NCI-H1694 treated with DMSO at 0.1 percent for 48 hours (cell line): ENCODE measurements around the gene ACVRL1.
"Not testable (repeated sequence)": the region's sequence is repeated elsewhere in the genome, so short reads cannot be mapped to it uniquely, and the experiment has no call there.

ENCODE experiments used
- DNase-seq: peaks from one replicate; lab custom pipeline; 2025; lab: John Stamatoyannopoulos, UW

The ACVRL1 gene

DNA sequence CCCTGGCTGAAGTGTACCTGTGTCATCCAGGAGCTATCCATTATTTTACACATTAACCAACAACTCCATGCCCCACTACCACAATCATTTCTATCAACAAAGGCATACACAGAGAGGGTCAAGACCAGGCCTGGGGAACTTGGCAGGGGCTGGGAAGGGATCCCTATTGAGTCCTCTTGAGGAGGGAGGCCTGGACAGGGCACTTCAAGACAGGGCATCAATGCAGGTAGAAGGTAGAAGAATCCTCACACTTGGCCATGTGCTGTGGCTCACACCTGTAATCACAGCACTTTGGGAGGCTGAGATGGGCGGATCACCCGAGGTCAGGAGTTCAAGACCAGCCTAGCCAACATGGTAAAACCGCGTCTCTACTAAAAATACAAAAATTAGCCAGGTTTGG, 32.8 kb upstream of the ACVRL1 start:
- DNase-seq, result no peak

DNA sequence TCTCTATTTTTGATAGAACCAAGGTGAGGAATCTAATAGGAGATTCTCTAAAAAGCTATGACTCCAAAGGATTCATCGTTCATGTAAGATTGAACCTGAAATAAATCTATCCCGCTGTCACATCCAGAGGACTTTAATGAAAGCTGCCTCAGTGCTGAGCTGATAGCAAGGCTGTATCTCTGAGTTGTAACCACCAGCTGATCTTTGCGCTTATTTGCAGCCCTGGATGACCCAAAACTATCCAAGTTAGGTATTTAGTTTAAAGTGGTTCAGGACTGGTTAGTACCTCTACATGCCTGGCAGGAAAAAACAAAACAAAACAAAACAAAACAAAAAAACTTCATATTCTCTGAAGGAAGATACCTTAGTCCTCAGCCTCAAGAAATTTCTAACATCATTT, 28.2 kb upstream of the ACVRL1 start:
- no peak for DNase-seq

GRCh38 chr12:51883295-51883694, 24.0 kb upstream of the ACVRL1 start:
- DNase-seq, result no peak

DNA sequence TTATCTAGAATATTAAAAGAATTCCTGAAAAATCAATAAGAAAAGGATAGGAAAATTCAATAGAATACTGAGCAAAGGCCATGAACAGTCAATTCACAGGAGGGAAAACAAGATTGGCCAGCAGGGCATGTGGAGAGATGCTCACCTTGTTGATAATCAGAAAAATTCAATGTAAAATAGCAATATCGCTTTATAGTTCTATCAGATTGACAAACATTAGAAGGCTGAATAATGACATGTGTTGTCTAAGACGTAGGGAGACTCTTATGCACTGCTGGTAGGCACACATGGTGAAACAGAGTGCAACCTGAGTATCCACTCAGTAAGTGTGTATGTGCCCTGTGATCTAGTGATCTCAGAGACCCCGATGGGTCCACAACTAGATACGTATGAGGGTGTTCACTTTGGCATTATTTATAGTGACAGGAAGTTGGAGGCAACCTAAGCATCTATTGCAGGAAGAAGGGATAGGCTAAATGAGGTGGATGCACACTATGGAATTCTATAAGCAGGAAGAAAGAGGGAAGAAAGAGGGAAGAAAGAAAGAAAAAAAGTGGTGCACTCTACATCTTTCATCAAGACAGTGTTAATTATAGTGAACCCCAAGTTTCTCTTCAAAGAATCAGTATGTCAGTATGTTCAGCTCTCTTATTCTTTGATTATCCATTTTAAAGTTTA, 23.2 kb upstream of the ACVRL1 start:
- DNase-seq, result no peak

DNA sequence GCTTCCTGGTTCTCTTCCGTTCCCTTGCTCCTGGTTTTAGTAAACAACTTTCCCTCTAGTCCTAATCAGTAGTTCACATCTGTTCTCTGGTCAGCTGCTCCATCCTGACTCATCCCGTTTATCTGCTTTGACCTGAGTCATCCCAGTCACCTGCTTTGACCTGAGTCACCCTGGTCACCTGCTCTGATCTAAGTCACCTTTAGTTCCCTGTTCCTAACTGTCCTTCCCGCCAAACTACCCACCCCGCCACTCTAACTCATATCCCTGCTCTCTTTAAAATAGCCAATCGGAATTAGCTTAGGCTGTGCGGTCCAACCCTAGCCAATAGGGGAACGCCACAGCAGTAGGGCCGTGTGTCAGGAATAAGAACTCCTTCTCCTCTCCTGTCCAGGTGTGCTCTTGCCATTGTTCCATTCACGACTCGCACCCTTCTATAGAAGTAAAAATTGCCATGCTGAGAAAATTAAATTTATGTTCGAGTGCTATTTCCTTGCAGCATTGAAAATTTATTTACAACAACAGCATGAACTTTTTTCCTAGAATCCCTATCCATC, 22.6 kb upstream of the ACVRL1 start:
- DNase-seq, result no peak

DNA sequence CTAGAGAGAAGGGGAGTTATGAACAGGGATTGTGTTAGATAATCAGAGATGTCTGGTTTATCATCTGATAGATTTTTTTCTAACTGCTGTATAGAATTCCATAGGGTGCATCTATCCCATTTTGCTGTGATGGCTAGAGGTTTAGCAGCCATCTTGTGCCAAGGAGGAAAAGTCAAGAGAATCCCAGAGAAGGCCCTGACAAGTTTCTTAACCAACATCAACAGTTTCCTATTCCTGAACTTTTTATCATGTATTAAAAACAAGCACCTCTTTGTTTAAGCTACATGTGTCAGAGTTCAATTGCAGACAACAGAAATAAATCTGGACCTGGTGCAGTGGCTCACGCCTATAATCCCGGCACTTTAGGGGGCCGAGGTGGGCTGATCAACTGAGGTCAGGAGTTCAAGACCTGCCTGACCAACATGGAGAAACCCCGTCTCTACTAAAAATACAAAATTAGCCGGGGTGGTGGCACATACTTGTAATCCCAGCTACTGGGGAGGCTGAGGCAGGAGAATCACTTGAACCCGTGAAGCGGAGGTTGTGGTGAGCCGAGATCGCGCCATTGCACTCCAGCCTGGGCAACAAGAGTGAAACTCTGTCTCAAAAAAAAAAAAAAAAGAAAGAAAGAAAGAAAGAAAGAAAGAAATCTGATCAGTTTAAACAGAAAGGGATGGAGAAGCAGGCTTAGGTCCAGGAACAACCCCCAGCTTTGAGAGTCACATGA, 21.8 kb upstream of the ACVRL1 start:
- DNase-seq, result not testable (repeated sequence)

DNA sequence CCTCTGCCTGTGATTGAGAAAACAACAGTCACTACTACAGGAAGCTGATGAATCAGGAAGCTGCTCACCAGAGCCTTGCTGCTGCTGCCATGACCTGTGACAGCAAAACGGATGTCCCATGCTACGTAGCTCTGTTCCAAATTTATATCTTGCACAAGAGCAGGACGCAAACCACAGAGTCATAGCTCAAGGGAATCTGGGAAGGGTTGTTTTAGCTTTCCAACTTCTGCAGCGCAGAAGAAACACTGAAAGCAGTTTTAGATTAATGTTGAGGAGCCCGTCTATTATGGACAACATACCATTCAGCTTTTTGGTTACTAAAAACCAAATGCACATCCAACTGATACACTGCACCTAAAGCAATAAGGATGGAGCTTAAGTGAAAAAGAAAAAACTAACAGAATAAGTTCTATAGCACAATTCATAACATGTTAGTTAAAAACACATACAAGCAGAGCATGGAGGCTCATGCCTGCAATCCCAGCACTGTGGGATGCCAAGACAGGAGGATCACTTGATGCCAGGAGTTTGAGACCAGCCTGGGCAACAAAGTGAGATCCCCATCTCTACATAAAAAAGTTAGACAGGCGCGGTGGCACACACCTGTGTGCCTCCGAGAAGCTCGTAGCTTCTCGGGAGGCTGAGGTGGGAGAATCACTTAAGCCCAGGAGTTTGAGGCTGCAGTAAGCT, 21.1 kb upstream of the ACVRL1 start:
- no peak for DNase-seq

DNA sequence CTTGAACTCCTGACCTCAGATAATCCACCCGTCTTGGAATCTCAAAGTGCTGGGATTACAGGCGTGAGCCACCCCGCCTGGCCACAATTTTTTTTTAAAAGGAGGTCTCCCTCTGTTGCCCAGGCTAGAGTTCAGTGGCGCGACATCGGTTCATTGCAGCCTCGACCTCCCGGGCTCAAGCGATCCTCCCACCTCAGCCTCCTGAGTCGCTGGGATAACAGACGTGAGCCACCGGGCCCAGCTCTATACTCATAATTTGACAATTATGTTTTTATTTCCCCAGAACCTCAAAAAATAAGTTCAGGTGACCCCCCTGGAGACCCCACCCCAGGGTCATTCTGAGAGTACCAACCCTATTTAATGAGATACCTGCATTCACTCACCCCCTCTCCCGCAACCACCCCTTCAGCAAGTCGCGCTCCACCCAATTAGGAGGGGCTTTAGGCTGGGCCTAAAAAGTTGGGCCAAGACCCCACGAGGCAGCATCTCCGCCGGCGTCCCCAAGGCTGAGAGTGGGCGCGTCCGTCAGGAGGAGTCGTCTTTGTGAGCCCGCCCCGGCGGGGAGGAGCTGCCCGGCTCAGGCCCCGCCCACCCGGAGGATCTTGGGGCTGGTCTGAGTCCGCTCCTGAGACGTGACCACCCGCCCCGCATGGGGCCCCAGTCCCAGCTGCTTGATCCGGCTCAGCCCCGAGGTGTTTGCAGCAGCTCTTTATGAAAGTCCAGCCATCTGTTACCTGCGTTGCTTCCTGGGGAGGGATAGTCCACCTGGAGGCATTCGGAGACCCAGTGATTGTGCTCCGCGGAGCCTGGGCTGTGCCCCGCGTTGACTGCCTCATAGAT, 19.6 kb upstream of the ACVRL1 start, which contains the start of gene ANKRD33:
Gene ANKRD33 (plus strand): TSS at position 628 of the 840 bp plus-strand sequence. CDS start 84 bp downstream, at position 712.
- DNase-seq, result no peak

- DNase-seq, result no peak
Observed at GRCh38 chr12:51888316-51889215, 18.7 kb upstream of the ACVRL1 start.

GRCh38 chr12:51889216-51890132, 17.8 kb upstream of the ACVRL1 start:
- DNase-seq, result no peak

- DNase-seq, result no peak
Observed at GRCh38 chr12:51890133-51890464, 17.2 kb upstream of the ACVRL1 start.

DNA sequence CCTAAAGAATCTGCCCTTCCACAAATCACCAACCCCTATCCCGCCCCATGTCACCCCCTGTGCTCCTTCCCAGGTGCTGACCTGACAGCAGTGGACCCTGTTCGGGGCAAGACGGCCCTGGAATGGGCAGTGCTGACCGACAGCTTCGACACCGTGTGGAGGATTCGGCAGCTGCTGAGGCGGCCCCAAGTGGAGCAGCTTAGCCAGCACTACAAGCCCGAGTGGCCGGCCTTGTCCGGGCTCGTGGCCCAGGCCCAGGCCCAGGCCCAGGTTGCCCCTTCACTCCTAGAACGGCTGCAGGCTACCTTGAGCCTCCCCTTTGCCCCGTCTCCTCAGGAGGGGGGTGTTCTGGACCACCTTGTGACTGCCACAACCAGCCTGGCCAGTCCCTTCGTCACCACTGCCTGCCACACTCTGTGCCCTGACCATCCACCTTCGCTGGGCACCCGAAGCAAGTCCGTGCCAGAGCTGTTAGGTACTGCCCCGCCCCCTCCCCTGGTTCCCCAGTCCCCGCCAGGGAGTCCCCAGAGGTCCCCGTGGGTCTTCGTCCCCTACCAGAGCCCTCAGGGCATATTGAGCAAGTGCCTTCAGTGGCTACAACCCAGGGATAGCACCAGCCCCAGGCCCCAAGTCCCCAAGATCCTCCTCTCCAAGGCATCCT, 16.7 kb upstream of the ACVRL1 start:
- no peak for DNase-seq

DNA sequence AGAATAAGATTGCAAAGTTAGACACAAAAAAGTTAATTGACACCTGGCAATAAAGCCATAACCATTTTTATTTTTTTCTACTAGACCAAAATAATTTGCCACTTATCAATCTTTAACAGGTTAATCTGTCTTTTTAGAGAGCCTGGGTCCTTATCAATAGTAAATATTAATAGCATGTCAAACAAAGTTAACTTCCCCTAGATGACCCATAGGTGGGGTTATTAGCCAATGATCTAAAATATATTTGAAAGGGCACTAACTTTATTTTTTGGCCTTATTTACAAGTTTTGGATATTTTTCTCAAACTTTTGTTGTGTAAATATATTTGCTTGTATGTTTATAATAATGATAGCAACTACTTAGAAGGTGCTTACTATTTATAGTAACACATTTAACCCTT, 15.5 kb upstream of the ACVRL1 start:
- peak; percentile 9 for DNase-seq

- no peak for DNase-seq
Observed at GRCh38 chr12:51893786-51894185, 13.5 kb upstream of the ACVRL1 start.

GRCh38 chr12:51895378-51896135, 11.7 kb upstream of the ACVRL1 start:
- no peak for DNase-seq

GRCh38 chr12:51896236-51896635, 11.1 kb upstream of the ACVRL1 start:
- no peak for DNase-seq

- DNase-seq, result no peak
Observed at GRCh38 chr12:51897181-51897580, 10.1 kb upstream of the ACVRL1 start.

- DNase-seq, result no peak
Observed at GRCh38 chr12:51898506-51898905, 8.8 kb upstream of the ACVRL1 start.
